Measurements from ENCODE around the gene MAGEB3. TPM values are rescaled to one million over a fixed set of nuclear protein-coding genes. Genes with fewer than 3 reads are reported as not detected.

MAGEB3 gene
- total and polyA plus RNA-seq, 2 of the 13 experiments (the other 11 are each of a cell fraction or from before 2014, with no cell fraction given): not detected

- POLR2A ChIA-PET: no interaction called here
- 0% methylated on average over 2 of the region's 10 CpGs for WGBS (ENCODE audit: low lambda C conversion rate)
- H3K27me3 ChIP-seq (ENCODE audit: control insufficient read depth in 1 of 2, insufficient read depth in 2 of 2, low read length in 2 of 2): no peaks in the 10 kb centered on the region
These were observed 11.4 kb downstream of the MAGEB3 start, which contains the start of gene MAGEB4 for GRCh38 chrX:30241724-30242415. TSS of gene MAGEB4 (plus strand) at chrX:30242000. CDS start at chrX:30242136, 136 bp downstream.

More at GRCh38 chrX:30241724-30242415, 11.4 kb downstream of the MAGEB3 start, which contains the start of gene MAGEB4:
- FAIRE-seq: no peak
- DNase-seq (ENCODE audit: low spot score): no peak
- Histone ChIP-seq H3K27ac (ENCODE audit: extremely low read length, insufficient read depth, low read length) (no peak within 1 kb of the TSS), H2AFZ (ENCODE audit: low read length) (no peak within 1 kb of the TSS), H4K20me1 (ENCODE audit: insufficient read depth, low read length) (no peaks in the 10 kb centered on the region), H3K4me1 (ENCODE audit: insufficient read depth, low read length) (no peaks in the 10 kb centered on the region), H3K36me3 (replicated peaks in 1 of 2; ENCODE audit: control insufficient read depth in 1 of 2, insufficient read depth in 2 of 2, low read length in 2 of 2) (no peaks in the 10 kb centered on the region), H3K4me3 (replicated peaks in 1 of 3; ENCODE audit: insufficient read depth in 1 of 3, low read depth in 2 of 3, low read length in 3 of 3) (no peak within 1 kb of the TSS), H3K4me2 (ENCODE audit: low read depth, low read length) (no peak within 1 kb of the TSS), H3K9ac (ENCODE audit: insufficient read depth, low read depth, low read length) (no peak within 1 kb of the TSS), H3K79me2 (ENCODE audit: insufficient read depth, low read length) (no peaks in the 10 kb centered on the region), H3K9me3 (ENCODE audit: low read length) (no peaks in the 10 kb centered on the region)
- intact Hi-C loops (cut with micrococcal nuclease; ENCODE audit: unreplicated experiment): no loop called here
- in situ Hi-C loops (cut with HindIII; ENCODE audit: extremely low pct_ligation_motif_present, low pct_unique_long_range_greater_than_20kb): no loop called here
- CTCF ChIA-PET (ENCODE audit: low intra/inter-chr PET ratio, low total read pairs): no interaction called here
- no peak for ATAC-seq
- no TSS peak for BruUV-seq (replicated peaks)
- TF ChIP-seq ATRX (CRISPR knock-in tag; IDR thresholded peaks at IDR 0.05; ENCODE audit: borderline replicate concordance) (no peak), ZNF234 (CRISPR knock-in tag; conservative IDR thresholded peaks at IDR 0.05) (no peak), ZNF589 (CRISPR knock-in tag; conservative IDR thresholded peaks at IDR 0.05) (no peak), ZZZ3 (CRISPR knock-in tag; IDR thresholded peaks at IDR 0.05; ENCODE audit: borderline replicate concordance) (no peak), RBFOX2 (IDR thresholded peaks at IDR 0.05; ENCODE audit: low read depth, low read length) (no peak), RXRA (CRISPR knock-in tag; IDR thresholded peaks at IDR 0.05) (no peak), ELK4 (CRISPR knock-in tag; IDR thresholded peaks at IDR 0.05; ENCODE audit: borderline replicate concordance) (no peak), JUN (CRISPR knock-in tag; IDR thresholded peaks at IDR 0.05) (no peak), CBFB (CRISPR knock-in tag; IDR thresholded peaks at IDR 0.05) (no peak), HINFP (CRISPR knock-in tag; IDR thresholded peaks at IDR 0.05; ENCODE audit: low read depth) (no peak), POLR2AphosphoS5 (IDR thresholded peaks at IDR 0.05; ENCODE audit: low read depth, low read length) (no peak), SRSF9 (IDR thresholded peaks at IDR 0.05; ENCODE audit: borderline replicate concordance, insufficient read depth, low read depth, low read length, poor library complexity, severe bottlenecking) (no peak), ZSCAN9 (CRISPR knock-in tag; IDR thresholded peaks at IDR 0.05; ENCODE audit: borderline replicate concordance) (no peak), PLSCR1 (CRISPR knock-in tag; IDR thresholded peaks at IDR 0.05; ENCODE audit: borderline replicate concordance) (no peak), IKZF5 (CRISPR knock-in tag; IDR thresholded peaks at IDR 0.05) (no peak), MTA1 (CRISPR knock-in tag; IDR thresholded peaks at IDR 0.05; ENCODE audit: borderline replicate concordance) (no peak), SIN3B (IDR thresholded peaks at IDR 0.05; ENCODE audit: low read length) (no peak)
